GM12891 (cell line): ENCODE measurements around the gene CCNA1. TPM values are rescaled to one million over a fixed set of nuclear protein-coding genes. Genes with fewer than 3 reads are reported as not detected.

Source experiments
- DNase-seq: peaks from one replicate; pipeline ENCODE4 v3.0.0; 2011; ENCODE audit warnings: low spot score; ENCODE audit not compliant: insufficient read length
- FAIRE-seq: peaks from 2 replicates; lab custom pipeline; 2011; peaks lifted over from hg19 to GRCh38; lab: Jason Lieb, UNC
- PAX5 ChIP-seq: IDR thresholded peaks from 2 replicates; pipeline ENCODE4 v1.6.1; 2011; ENCODE audit warnings: low read length, moderate library complexity, mild to moderate bottlenecking; ENCODE audit not compliant: insufficient read depth, severe bottlenecking
- POLR2A ChIP-seq: IDR thresholded peaks from 2 replicates; pipeline ENCODE4 v1.6.1; 2011; ENCODE audit warnings: low read depth, low read length, control low read depth
- POLR2AphosphoS5 ChIP-seq: IDR thresholded peaks from 2 replicates; pipeline ENCODE4 v1.6.1; 2011; ENCODE audit warnings: low read depth, low read length, control low read depth
- POU2F2 ChIP-seq: IDR thresholded peaks from 2 replicates; pipeline ENCODE4 v1.6.1; 2011; ENCODE audit warnings: low read depth, mild to moderate bottlenecking, control low read depth, low read length, moderate library complexity
- SPI1 ChIP-seq: IDR thresholded peaks from 2 replicates; pipeline ENCODE4 v1.6.1; 2011; ENCODE audit warnings: low read depth, low read length, control low read depth
- TAF1 ChIP-seq: IDR thresholded peaks from 2 replicates; pipeline ENCODE4 v1.6.1; 2011; ENCODE audit warnings: low read depth, low read length, control low read depth
- polyA plus RNA-seq: library from polyadenylated mRNA; unstranded; fragments of >200 nt; gene quantifications from one replicate; pipeline ENCODE4 v1.2.1, GENCODE V29; 2012; ENCODE audit warnings: low read depth, missing spikeins, inconsistent platforms; ENCODE audit not compliant: missing spikeins

Gene CCNA1
- polyA plus RNA-seq = not detected

GRCh38 chr13:36432106-36432544 lies at the start of gene CCNA1:
Gene CCNA1, plus strand, starts transcription at chr13:36432495. Its CDS starts 562 bp downstream, at chr13:36433057.
- no peak for TF ChIP-seq PAX5
- DNase-seq (no peak), FAIRE-seq (no peak)

GRCh38 chr13:36385489-36385888 lies 46.8 kb upstream of the CCNA1 start:
- no peak for DNase-seq

GRCh38 chr13:36395280-36395679 lies 37.0 kb upstream of the CCNA1 start:
- TF ChIP-seq POLR2AphosphoS5 (no peak), SPI1 (no peak), POU2F2 (no peak), PAX5 (no peak), TAF1 (no peak), POLR2A (no peak)
- FAIRE-seq (no peak), DNase-seq (no peak)

More at GRCh38 chr13:36385489-36385888, 46.8 kb upstream of the CCNA1 start:
- TF ChIP-seq SPI1 = no peak
- no peak for TF ChIP-seq TAF1
- no peak for TF ChIP-seq POLR2A
- no peak for TF ChIP-seq POU2F2
- no peak for TF ChIP-seq POLR2AphosphoS5
- no peak for TF ChIP-seq PAX5
- FAIRE-seq = no peak

GRCh38 chr13:36405151-36405550 lies 27.1 kb upstream of the CCNA1 start:
- no peak for FAIRE-seq
- TF ChIP-seq POLR2A (no peak), POLR2AphosphoS5 (no peak), PAX5 (no peak), TAF1 (no peak), SPI1 (no peak), POU2F2 (no peak)
- no peak for DNase-seq

- TF ChIP-seq POU2F2 (no peak), POLR2A (no peak), SPI1 (no peak), TAF1 (no peak), POLR2AphosphoS5 (no peak), PAX5 (no peak)
- FAIRE-seq = no peak
- DNase-seq = no peak
Measured at GRCh38 chr13:36412736-36413135, 19.6 kb upstream of the CCNA1 start.

- FAIRE-seq (no peak), DNase-seq (no peak)
- TF ChIP-seq POU2F2 = no peak
- no peak for TF ChIP-seq PAX5
- no peak for TF ChIP-seq SPI1
- no peak for TF ChIP-seq POLR2AphosphoS5
- TF ChIP-seq POLR2A = no peak
- no peak for TF ChIP-seq TAF1
Measured at GRCh38 chr13:36413161-36413560, 19.1 kb upstream of the CCNA1 start.

- no peak for FAIRE-seq
- TF ChIP-seq POLR2A = no peak
- no peak for TF ChIP-seq PAX5
- TF ChIP-seq SPI1 = peak; percentile 48; the same call in 1 of the 2 replicates
- no peak for TF ChIP-seq POLR2AphosphoS5
- no peak for TF ChIP-seq TAF1
- no peak for TF ChIP-seq POU2F2
- DNase-seq = no peak
Measured at GRCh38 chr13:36414461-36414860, 17.8 kb upstream of the CCNA1 start.

- DNase-seq (no peak), FAIRE-seq (no peak)
Measured at GRCh38 chr13:36417331-36417730, 15.0 kb upstream of the CCNA1 start.

GRCh38 chr13:36418022-36418805 lies 14.1 kb upstream of the CCNA1 start:
- TF ChIP-seq SPI1 (peak; percentile 81), PAX5 (no peak), POU2F2 (no peak)
- FAIRE-seq = no peak
- no peak for DNase-seq

More at GRCh38 chr13:36417331-36417730, 15.0 kb upstream of the CCNA1 start:
- TF ChIP-seq POLR2A = no peak
- TF ChIP-seq SPI1 = no peak
- TF ChIP-seq PAX5 = no peak
- no peak for TF ChIP-seq TAF1
